ENCODE measurements around the gene GUCD1.
"Not testable (repeated sequence)": the region's sequence is repeated elsewhere in the genome, so short reads cannot be mapped to it uniquely, and the experiment has no call there.

- TF ChIP-seq TAF1, POLR2A, POLR2AphosphoS5, POU2F2 (IDR thresholded peaks at IDR 0.05; ENCODE audit: low read depth, low read length): not testable (repeated sequence)
Measured at GRCh38 chr22:24599958-24600715, 45.2 kb upstream of the GUCD1 start.

All from GM12891 (cell line).